ENCODE measurements around the gene NXPE3.
"Not testable (repeated sequence)": the region's sequence is repeated elsewhere in the genome, so short reads cannot be mapped to it uniquely, and the experiment has no call there.

The NXPE3 gene

DNA sequence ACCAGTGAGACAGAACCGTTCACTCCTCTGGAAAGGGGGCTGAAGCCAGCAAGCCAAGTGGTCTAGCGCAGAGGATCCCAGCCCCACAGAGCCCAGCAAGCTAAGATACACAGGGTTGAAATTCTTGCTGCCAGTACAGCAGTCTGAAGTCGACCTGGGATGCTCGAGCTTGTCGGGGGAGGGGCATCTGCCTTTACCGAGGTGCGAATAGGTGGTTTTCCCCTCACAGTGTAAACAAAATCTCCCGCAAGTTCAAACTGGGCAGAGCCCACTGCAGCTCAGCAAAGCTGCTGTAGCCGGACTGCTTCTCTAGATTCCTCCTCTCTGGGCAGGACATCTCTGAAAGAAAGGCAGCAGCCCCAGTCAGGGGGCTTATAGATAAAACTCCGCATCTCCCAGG is 43.2 kb upstream of the NXPE3 start (continued):
- TF ChIP-seq, protein P1, sequence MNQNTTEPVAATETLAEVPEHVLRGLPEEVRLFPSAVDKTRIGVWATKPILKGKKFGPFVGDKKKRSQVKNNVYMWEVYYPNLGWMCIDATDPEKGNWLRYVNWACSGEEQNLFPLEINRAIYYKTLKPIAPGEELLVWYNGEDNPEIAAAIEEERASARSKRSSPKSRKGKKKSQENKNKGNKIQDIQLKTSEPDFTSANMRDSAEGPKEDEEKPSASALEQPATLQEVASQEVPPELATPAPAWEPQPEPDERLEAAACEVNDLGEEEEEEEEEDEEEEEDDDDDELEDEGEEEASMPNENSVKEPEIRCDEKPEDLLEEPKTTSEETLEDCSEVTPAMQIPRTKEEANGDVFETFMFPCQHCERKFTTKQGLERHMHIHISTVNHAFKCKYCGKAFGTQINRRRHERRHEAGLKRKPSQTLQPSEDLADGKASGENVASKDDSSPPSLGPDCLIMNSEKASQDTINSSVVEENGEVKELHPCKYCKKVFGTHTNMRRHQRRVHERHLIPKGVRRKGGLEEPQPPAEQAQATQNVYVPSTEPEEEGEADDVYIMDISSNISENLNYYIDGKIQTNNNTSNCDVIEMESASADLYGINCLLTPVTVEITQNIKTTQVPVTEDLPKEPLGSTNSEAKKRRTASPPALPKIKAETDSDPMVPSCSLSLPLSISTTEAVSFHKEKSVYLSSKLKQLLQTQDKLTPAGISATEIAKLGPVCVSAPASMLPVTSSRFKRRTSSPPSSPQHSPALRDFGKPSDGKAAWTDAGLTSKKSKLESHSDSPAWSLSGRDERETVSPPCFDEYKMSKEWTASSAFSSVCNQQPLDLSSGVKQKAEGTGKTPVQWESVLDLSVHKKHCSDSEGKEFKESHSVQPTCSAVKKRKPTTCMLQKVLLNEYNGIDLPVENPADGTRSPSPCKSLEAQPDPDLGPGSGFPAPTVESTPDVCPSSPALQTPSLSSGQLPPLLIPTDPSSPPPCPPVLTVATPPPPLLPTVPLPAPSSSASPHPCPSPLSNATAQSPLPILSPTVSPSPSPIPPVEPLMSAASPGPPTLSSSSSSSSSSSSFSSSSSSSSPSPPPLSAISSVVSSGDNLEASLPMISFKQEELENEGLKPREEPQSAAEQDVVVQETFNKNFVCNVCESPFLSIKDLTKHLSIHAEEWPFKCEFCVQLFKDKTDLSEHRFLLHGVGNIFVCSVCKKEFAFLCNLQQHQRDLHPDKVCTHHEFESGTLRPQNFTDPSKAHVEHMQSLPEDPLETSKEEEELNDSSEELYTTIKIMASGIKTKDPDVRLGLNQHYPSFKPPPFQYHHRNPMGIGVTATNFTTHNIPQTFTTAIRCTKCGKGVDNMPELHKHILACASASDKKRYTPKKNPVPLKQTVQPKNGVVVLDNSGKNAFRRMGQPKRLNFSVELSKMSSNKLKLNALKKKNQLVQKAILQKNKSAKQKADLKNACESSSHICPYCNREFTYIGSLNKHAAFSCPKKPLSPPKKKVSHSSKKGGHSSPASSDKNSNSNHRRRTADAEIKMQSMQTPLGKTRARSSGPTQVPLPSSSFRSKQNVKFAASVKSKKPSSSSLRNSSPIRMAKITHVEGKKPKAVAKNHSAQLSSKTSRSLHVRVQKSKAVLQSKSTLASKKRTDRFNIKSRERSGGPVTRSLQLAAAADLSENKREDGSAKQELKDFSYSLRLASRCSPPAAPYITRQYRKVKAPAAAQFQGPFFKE (tag by site-specific recombination; IDR thresholded peaks at IDR 0.05; ENCODE audit: borderline replicate concordance) = no peak
- TF ChIP-seq, protein P2, sequence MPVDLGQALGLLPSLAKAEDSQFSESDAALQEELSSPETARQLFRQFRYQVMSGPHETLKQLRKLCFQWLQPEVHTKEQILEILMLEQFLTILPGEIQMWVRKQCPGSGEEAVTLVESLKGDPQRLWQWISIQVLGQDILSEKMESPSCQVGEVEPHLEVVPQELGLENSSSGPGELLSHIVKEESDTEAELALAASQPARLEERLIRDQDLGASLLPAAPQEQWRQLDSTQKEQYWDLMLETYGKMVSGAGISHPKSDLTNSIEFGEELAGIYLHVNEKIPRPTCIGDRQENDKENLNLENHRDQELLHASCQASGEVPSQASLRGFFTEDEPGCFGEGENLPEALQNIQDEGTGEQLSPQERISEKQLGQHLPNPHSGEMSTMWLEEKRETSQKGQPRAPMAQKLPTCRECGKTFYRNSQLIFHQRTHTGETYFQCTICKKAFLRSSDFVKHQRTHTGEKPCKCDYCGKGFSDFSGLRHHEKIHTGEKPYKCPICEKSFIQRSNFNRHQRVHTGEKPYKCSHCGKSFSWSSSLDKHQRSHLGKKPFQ (tag by site-specific recombination; IDR thresholded peaks at IDR 0.05) = no peak
- TF ChIP-seq ZNF677 (tag by site-specific recombination; IDR thresholded peaks at IDR 0.05) (no peak), ZNF558 (tag by site-specific recombination; IDR thresholded peaks at IDR 0.05) (no peak), MEIS1 (CRISPR knock-in tag; IDR thresholded peaks at IDR 0.05; ENCODE audit: borderline replicate concordance) (no peak), ZSCAN23 (tag by site-specific recombination; IDR thresholded peaks at IDR 0.05) (no peak), ZNF510 (tag by site-specific recombination; IDR thresholded peaks at IDR 0.05; ENCODE audit: insufficient replicate concordance) (no peak)
- TF ChIP-seq, protein P3, sequence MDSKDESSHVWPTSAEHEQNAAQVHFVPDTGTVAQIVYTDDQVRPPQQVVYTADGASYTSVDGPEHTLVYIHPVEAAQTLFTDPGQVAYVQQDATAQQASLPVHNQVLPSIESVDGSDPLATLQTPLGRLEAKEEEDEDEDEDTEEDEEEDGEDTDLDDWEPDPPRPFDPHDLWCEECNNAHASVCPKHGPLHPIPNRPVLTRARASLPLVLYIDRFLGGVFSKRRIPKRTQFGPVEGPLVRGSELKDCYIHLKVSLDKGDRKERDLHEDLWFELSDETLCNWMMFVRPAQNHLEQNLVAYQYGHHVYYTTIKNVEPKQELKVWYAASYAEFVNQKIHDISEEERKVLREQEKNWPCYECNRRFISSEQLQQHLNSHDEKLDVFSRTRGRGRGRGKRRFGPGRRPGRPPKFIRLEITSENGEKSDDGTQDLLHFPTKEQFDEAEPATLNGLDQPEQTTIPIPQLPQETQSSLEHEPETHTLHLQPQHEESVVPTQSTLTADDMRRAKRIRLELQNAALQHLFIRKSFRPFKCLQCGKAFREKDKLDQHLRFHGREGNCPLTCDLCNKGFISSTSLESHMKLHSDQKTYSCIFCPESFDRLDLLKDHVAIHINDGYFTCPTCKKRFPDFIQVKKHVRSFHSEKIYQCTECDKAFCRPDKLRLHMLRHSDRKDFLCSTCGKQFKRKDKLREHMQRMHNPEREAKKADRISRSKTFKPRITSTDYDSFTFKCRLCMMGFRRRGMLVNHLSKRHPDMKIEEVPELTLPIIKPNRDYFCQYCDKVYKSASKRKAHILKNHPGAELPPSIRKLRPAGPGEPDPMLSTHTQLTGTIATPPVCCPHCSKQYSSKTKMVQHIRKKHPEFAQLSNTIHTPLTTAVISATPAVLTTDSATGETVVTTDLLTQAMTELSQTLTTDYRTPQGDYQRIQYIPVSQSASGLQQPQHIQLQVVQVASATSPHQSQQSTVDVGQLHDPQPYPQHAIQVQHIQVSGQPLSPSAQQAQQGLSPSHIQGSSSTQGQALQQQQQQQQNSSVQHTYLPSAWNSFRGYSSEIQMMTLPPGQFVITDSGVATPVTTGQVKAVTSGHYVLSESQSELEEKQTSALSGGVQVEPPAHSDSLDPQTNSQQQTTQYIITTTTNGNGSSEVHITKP (tag by site-specific recombination; IDR thresholded peaks at IDR 0.05) = no peak
- TF ChIP-seq, protein P4, sequence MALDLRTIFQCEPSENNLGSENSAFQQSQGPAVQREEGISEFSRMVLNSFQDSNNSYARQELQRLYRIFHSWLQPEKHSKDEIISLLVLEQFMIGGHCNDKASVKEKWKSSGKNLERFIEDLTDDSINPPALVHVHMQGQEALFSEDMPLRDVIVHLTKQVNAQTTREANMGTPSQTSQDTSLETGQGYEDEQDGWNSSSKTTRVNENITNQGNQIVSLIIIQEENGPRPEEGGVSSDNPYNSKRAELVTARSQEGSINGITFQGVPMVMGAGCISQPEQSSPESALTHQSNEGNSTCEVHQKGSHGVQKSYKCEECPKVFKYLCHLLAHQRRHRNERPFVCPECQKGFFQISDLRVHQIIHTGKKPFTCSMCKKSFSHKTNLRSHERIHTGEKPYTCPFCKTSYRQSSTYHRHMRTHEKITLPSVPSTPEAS (tag by site-specific recombination; IDR thresholded peaks at IDR 0.05) = no peak

DNA sequence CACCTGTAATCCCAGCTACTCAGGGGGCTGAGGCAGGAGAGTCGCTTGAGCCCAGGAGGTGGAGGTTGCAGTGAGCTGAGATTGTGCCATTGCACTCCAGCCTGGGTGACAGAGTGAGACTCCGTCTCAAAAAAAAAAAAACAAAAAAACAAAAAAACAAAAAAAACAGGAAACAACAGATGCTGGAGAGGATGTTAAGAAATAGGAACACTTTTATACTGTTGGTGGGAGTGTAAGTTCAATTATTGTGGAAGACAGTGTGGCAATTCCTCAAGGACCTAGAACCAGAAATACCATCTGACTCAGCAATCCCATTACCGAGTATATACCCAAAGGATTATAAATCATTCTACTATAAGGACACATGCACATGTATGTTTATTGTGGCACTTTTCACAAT is 37.1 kb upstream of the NXPE3 start:
- CTCF ChIA-PET; H3K27ac ChIP-seq (ENCODE audit: extremely low read depth, low read depth, low read length); POLR2A ChIA-PET; H3K4me1 ChIP-seq (ENCODE audit: control insufficient read depth, insufficient read depth, low read length); H3K4me3 ChIP-seq (ENCODE audit: low read depth, low read length); H3K36me3 ChIP-seq (ENCODE audit: control insufficient read depth in 2 of 2, insufficient read depth in 1 of 2, low read length in 2 of 2); H3K9me3 ChIP-seq (ENCODE audit: control insufficient read depth, insufficient read depth, low read depth, low read length): not testable (repeated sequence)

DNA sequence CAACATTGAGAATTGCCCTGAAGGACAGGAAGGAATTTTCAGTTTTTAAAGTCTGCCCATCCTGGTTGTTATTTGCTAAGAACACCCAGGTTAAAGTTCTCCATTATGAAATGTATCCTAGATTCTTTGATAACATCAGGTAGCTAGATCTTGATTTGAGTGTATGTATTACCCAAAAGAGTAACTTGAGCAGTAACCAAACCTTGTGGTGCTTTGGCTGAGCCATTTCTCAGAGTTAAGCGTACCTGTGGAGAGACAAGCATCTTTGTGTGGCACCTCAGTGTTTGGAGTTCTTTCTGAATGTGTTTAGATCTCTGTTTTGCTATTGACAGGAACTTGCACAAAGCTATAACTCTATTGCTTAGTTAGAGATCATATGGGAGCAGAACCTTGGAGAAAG is 34.2 kb upstream of the NXPE3 start:
- H3K27ac ChIP-seq (ENCODE audit: extremely low read depth, low read depth, low read length) = no peak overlapping the region
- H3K36me3 ChIP-seq (ENCODE audit: control insufficient read depth in 2 of 2, insufficient read depth in 1 of 2, low read length in 2 of 2) = peaks cover 0 to 7% of the 10 kb centered on the region in 2 experiments; a peak in 2 of 3 replicates
- ChIA-PET POLR2A (no interaction called here), CTCF (no interaction called here)
- no peak overlapping the region for H3K4me3 ChIP-seq (ENCODE audit: low read depth, low read length)
- H3K9me3 ChIP-seq (ENCODE audit: control insufficient read depth, insufficient read depth, low read depth, low read length) = no peaks in the 10 kb centered on the region
- H3K4me1 ChIP-seq (ENCODE audit: control insufficient read depth, insufficient read depth, low read length) = no peaks in the 10 kb centered on the region
- TF ChIP-seq ZNF433 (tag by site-specific recombination; IDR thresholded peaks at IDR 0.05; ENCODE audit: low read depth) = no peak
- TF ChIP-seq, protein P5, sequence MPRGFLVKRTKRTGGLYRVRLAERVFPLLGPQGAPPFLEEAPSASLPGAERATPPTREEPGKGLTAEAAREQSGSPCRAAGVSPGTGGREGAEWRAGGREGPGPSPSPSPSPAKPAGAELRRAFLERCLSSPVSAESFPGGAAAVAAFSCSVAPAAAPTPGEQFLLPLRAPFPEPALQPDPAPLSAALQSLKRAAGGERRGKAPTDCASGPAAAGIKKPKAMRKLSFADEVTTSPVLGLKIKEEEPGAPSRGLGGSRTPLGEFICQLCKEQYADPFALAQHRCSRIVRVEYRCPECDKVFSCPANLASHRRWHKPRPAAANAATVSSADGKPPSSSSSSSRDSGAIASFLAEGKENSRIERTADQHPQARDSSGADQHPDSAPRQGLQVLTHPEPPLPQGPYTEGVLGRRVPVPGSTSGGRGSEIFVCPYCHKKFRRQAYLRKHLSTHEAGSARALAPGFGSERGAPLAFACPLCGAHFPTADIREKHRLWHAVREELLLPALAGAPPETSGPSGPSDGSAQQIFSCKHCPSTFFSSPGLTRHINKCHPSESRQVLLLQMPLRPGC (tag by site-specific recombination; IDR thresholded peaks at IDR 0.05) = no peak
- no peak for TF ChIP-seq ZNF658 (tag by site-specific recombination; IDR thresholded peaks at IDR 0.05)
- TF ChIP-seq ZNF140 (tag by site-specific recombination; IDR thresholded peaks at IDR 0.05) = no peak
- no peak for TF ChIP-seq ZFP41 (tag by site-specific recombination; IDR thresholded peaks at IDR 0.05; ENCODE audit: borderline replicate concordance)
- TF ChIP-seq RBAK (tag by site-specific recombination; IDR thresholded peaks at IDR 0.05) = no peak
- TF ChIP-seq BCL11A (tag by site-specific recombination; IDR thresholded peaks at IDR 0.05; ENCODE audit: low read depth) = no peak
- TF ChIP-seq MZF1 (tag by site-specific recombination; IDR thresholded peaks at IDR 0.05; ENCODE audit: borderline replicate concordance) = no peak
- TF ChIP-seq ZBTB21 (tag by site-specific recombination; IDR thresholded peaks at IDR 0.05) = no peak
- no peak for TF ChIP-seq ZNF133 (tag by site-specific recombination; IDR thresholded peaks at IDR 0.05)
- TF ChIP-seq ZNF202 (tag by site-specific recombination; IDR thresholded peaks at IDR 0.05; ENCODE audit: borderline replicate concordance) = no peak
